NCI-H2029 treated with DMSO at 0.1 percent for 48 hours (cell line): Measurements from ENCODE around the gene BCR.

Experiments
- DNase-seq: peaks from one replicate; lab custom pipeline; 2025; lab: John Stamatoyannopoulos, UW

BCR gene

DNA sequence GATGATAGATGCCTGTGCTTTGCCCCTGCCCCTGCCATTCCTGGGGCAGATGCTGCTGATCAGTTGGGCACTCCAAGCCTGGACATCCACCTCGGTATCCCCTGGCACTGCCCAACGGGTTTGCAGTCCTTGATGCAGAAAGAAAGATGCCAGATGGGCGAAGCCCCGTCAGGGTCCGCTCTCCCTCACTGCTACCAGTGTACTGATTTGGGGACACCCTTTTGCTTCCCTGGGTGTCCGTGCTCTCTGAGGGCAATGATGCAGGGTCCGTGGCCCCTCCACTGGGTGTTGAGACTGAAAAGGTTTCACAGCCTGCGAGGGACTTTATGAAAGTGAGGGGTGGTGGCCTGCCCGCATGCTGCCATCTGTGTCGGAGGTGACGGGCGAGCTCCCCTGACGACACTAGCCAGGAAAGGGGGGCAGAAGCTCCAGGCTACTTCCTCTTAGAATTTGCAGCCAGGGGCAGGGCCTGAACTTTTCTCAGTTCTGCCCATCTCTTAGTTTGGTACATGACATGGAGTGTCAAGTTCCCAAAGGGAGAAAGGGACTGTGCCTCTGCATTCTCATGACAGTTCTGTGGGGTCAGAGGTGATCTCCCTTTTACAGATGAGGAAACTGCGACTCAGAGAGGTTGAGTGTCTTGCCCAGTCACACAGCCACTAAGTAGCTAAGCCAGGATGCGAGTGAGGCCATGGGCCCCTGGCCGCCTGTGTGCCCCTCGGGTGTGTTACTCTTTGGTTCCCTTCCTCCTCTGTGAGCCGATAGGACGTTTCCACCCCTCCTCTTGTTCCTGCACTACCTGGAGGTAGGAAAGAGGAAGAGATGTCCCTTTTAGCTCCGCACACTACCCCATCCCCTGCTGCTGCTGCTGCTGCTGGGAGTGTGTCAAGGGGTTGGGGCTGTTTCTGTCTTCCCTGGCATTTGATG lies 96.6 kb downstream of the BCR start:
- DNase-seq, result no peak

DNA sequence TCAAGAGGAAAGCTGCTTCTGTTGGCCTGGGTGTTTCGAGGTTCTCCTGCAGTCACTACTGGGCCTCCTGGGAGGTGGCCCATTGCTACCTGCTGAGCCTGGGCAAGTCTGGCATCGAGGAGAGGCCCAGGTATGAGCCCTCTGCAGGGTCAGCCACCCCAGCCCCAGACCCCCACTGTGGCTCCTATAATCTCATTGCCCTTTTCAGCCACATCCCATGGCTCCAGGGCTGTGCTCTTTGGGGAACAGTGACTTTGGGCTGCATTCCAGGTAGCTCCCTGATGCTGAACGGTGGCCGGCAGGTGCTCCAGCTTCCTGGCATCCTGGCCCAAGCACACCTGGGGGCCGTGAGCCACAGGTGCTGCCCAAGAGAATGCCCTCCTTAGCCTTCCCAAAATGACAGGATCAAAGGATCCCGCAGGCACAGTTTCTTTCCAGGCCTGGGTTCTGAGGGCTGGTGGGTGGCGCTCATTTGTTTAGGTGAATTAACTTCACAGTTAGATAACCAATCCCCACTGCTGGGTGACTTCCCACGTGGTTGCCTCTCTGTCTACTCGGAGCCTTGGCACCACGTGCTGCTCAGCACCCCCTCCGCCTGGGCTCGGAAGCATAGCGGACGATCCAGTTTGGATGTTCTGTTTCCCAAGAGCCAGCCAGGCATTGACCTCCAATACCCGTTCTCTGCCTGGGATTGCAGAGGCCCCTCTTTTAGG lies 97.4 kb downstream of the BCR start:
- DNase-seq, result no peak

DNA sequence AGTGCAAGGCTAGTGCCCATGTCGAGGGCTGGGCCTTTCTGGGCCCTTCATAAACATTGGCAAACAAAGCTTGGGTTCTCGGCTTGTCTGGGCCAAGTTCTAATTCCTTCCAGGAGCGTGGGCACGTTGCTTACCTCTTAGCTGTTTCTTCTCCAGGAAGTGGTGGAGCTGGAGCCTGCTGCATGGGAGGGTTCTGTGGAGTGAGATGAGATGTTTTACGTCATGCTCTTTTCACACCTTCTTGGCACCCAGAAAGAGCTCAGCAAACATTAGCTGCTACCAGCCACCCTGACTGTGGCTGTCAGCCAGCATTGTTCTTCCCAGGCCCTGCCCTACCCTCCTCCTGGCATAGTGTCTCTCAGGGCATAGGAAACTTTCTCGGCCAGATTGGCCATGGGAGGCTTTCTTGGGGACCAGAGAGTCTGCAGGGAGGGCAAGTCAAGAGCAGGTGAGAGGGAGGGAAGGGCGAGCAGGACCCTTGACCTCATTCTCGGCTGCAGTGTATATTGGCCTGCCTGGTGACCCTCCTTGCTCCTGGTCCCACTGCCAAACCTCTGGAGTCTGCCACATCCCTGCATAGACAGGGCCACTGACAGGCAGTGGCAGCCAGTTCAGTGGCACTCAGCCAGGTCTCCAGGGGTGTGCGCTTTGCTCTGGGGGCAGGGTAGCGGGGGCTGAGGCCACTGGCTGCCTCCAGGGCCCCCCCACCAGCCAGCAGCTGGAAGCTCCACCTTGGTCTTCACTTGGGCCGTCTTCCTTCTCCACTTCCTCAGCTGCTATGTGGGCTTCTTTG lies 98.8 kb downstream of the BCR start:
- DNase-seq, result peak; percentile 78

DNA sequence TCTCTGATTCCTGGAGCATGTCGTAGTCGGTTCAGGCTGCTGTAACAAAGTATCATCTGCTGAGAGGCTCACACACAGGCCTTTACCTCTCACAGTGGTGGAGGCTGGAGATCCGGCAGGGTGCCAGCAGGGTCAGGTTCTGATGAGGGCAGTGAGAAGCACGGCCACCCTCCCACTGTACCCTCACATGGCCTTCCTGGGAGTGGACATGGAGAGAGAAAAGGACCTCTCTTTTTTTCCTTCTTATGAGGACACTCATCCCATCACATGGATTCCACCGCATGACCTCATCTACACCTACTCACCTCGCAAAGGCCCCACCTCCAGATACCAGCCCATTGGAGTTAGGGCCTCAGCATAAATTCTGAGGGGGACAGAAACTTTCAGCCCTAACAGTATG lies 99.5 kb downstream of the BCR start:
- no peak for DNase-seq

DNA sequence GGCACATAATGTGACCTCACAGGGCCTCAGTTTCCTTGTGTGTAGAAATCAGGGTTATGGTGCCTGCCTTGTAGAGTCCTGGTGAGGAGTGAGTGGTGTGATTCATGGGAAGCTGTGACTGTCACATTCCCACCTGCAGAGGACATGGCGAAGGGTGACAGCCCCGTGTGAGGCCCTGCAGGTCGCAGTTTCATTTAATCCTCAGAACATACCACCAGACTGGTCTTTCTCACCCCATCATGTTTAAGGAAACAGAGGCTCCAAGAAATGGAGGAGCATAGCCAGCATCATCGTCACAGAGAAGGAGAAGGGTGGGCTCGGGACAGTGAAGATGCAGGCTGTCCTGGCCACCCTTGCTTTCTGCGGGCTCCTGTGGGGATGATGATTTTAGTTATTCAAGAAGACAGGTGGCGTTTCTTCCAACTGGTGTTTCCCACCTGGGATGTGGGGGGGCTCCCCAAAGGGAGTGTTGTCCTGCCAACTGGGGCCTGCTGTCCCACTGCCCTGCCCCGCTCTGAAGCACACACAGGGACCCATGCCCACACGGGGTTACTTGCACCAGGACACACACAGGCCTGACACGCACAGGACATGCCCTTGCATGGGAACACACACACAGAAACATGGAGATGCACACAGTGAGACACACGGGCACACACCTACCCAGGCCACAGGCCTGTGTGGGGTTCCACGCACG lies 100.2 kb downstream of the BCR start:
- no peak for DNase-seq

DNA sequence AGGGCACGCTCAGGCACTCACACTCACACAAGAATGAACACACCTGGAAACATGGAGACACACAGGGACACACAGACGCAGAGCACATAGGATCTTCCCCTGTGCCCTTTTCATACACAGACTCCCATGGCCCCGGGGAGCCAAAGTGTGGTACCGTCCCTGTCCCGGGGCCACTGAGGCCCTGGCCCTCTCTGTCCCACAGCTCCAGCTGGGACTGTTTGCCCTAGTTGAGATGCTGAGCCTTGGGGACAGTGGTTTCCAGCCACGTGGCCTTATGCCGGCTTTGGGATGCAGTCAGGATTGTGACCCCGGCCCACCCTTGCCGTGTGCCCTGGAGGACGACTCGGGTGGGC lies 100.7 kb downstream of the BCR start:
- no peak for DNase-seq

DNA sequence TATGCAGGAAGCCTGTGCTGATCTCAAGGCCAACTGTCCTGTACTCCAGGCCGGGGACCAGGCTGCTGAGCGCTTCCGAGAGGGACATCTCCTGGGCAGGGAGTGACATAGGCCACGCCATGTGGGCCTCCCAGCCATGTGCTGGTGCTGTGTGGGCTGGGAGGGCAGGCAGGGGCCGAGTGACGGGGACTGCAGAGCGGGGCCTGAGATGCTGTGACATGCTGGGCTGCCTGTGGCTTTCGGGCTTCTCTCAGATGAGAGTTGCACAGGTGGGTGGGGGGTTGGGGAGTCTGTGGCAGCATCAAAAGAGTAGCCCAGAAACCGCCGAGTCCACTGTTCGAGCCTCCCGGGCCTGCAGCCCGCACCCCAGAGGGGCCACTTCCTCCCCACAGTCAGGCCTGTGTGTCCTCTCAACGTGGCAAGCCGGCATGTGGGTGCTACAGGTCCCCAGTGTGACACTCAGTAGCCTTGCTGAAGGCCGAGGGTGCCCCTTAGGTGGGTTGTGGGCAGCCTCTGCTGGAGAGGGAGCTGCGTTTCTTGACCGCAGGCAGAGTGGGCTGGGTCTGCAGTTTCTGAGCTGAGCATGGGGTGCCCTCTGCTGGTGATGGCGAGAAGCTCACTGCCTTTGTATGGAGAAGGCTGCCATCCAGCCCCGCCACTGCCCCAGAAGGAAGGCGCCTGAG lies 101.2 kb downstream of the BCR start:
- peak; percentile 10 for DNase-seq

DNA sequence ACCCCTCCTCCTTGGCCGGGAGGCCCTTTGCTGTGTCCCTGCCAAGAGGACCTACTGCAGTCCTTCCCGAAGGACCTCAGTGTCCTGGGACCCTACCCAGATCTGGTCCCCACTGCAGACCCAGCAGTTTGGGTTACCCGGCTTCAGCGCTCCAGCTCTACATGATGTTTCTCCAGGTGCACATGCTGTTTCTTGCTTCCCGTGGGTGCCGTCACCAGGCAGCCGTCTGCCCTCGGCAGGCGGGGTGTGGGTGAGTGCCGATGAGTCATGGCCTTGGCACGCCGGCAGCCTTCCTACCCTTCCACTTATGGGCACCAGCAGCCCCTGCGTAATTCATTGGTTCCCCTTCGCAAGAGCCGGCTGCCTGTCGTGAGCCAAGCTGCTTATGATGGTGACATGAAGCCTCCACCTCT lies 101.8 kb downstream of the BCR start:
- no peak for DNase-seq

DNA sequence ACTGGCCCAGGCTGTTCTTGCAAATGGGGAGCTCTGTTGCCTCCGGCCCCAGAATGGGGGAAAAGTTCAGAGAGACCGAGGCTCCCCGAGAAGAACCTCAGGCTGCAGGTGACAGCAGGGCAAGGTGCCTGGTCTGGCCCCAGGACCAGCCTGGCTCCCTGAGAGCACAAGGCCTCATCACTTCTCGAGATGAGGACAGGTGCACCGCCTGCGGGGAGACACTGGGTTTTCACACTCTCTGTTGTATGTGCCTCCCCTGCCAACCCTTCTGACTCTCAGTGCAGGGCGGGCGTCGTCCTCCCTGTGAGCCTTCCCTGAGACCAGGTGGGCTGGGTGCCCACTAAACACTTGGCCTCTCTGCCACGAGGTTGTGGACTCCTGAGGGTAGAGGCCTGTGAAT lies 102.2 kb downstream of the BCR start:
- DNase-seq, result no peak

DNA sequence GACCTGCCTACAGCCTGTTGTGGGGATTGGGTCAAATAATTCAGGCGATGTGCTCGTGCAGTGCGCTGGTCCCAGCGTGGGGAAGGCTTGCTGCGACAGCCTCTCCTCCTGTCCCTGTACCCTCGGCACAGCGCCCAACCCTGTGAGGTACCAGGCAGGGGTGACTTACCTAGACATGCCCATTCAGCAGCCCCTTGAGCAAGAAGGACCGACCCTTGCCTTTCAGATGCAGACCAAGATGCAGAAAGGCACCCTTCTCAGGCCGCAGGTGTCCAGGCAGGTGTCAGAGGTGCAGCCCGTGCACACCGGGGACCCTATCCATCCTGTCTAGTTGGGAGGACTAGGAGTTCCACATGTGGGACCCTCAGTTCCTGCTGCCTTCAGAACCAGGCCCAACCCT lies 102.7 kb downstream of the BCR start:
- DNase-seq, result no peak

DNA sequence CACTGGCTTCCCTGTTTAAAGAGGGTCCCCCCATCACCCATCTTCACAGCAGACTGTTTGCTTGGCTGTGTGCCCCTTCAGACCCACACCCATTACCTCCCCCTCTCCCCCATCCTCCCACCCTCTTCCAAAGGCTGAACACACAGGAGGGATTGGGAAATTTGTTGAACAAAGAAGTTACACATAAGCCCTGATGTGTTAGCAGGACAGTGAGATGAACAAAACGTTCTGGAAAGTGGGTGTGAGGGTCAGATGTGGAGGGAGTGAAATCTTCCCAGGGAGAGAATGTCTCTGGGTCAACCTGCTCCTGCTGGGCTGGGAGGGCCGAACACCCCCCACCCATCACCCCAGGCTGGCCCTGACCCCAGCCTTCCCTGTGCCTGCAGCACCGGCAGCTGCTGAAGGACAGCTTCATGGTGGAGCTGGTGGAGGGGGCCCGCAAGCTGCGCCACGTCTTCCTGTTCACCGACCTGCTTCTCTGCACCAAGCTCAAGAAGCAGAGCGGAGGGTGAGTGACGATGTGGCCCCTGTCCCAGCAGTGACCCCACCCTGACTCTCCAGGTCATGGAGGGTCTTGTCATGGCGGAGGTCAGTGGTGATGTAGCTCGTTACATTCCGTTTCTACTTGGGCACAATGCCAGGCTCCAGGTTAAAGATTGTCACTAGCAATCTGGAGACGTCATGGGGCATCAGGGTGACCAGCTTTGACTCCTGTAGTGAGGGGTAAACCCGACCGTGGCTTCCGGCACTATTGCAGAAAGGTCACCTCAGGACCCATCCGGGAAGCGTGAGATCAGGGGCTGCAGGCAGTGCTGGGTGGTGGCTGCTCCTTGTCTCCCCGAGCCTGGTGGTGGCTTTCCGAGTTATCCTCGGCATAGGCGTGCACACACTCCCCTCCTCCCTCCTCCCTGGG lies 103.5 kb downstream of the BCR start:
- DNase-seq, result no peak

DNA sequence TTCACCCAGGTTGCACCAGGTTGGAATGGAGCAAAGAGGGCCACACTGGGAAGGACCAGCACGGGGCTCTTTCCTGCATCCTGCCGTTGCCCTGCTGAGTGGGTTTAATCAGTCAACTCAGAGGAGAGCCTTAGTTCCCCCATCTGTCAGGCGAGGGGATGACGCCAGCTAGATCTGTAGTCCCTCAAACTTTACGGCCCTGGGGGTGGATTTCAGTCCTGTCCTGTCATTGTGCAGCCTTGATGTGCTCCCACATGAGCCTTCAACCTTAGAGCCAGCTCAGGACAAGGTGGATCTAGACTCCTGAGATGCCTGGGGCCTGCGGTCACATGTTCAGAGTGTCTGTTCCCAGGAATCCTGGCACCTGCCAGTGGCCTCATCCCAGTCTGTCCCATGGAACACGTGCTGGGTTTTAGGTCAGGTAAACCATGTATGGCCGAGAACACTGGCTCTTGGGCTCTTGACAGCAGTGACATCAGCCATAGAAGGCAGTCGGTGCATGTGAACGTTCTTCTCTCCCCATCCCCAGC lies 104.3 kb downstream of the BCR start:
- no peak for DNase-seq

DNA sequence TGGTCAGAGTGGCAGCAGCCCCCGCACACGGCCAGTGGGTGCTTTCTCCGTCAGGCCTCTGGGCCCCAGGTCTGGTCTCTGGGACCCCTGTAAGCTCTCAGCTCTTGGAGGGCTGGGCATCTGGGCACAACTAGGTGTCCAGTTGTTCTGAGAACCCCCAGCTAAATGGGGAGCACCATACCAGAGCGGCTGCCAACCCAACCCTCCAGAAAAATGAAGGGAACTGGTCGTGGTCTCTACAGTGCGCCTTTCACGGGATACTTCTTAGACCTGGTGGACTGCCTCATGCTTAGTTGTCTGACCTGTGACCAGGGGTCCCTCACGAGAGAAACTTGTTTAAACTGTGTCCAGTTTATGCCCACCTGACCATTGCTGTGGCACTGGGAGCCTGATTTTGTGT lies 104.9 kb downstream of the BCR start:
- no peak for DNase-seq

DNA sequence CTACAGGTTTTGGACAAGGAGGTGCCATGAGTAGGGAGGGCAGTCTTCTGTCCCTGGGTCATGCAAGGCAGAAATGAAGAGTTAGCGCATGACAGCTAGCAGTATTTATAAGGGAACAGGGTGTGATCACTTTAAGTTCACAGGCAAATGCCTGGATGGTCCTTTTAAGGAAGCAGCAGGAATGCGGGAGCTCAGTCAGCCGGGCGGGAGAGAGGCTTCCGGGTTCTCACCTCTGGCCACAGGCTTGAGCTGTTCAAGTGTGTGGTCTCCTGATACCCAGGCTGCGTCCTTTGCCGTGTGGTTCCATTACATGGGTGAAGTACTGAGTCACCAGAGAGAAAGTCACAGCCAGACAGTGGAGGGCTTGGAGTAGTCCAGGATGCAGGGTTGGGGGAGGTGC lies 105.4 kb downstream of the BCR start:
- DNase-seq, result no peak

DNA sequence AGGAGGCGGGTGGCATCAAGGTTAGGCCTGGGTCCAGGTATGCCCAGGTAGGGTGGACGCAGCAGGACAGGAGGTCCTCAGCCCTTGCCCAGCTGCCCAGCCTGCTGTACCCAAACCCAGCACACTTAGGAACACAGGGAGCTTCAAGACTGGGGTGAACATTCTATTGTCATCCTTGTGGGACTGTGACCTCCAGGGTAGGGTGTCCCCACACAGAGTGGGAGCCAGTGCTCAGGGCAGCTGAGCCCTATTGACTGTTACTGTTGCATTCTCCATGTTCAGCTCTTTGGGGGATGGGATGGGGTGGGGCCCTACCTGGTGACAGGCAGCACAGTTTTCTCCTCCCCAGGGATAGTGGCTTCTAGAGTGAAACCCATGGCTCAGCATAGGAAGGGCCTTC lies 106.0 kb downstream of the BCR start:
- no peak for DNase-seq

DNA sequence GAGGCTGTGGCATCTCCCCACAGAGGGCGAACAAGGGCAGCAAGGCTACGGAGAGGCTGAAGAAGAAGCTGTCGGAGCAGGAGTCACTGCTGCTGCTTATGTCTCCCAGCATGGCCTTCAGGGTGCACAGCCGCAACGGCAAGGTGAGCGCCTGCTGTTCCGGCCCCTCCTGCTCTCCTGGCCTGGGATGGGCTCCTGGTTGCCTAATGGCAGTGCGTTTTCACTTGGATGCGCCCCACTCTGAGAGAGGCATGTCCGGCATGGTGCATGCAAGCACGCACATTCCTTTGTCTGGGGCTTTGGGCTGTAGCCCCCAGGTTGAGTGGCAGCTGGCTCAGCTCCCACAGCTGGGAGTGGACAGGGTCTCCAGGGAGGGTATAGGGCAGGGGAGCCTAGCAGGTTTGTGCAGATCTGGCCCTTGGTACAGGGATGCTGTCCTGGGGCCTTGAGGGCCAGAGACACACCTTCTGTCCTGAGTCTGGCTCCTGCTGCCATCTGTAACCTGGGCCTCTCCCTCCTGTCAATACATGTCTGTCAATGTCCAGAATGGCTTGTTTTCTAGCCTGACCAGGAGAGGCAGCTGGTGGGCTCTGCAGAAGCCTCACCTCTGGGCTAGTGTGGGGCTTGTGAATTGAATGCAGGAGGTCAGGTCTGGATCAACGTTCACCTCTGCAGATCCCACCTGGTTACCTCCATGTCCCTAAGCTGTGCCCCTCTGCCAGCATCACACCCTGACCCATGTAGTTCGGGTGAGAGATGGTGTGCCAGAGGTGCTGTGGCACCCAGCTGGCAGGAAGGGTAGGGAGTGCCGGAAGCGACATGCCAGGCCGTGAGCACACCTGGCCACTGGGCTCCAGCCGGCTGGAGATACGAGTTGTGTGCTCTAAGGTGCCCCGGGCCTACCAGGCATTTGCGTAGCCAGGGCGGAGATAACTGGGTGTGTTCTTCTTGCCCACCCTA lies 107.1 kb downstream of the BCR start:
- no peak for DNase-seq

DNA sequence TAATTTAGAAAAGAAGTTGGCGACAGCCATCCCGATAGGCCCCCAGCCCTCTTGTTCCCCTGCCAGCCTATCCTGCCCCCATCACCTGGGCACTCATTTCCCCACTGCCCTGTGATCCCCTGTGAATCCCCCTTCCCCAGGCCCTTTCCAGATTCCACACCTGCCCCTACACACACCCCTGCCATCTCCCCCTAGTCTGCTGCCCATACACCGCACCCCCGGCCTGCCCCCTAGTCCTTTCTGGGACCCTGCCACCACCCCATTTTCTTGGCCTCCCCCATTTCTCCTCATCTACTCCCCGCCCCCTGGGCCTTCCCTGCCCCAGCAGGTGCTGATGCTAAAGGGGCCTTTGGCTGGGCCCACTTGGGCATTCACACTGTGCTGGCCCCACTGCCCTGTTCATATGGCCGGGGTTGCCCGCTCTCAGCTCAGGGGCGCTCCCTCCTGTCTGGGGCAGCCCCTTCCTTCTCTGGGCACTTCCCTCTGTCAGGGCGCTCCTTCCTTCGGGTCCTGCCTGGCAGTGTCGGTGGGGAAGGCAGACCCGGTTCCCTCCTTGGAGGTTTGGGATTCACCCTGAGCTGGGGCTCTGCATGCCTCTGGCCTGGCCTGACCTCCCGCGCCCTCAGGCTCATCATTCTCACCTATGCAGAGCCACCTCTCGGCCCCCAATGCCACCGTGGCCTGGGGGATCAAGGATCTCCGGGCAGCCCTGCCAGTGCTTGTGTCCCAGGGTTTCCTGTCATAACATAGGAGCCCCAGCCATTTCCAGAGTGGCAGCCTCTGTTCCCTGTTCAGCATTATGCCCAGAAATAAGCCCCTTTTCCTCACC lies 108.2 kb downstream of the BCR start:
- no peak for DNase-seq

DNA sequence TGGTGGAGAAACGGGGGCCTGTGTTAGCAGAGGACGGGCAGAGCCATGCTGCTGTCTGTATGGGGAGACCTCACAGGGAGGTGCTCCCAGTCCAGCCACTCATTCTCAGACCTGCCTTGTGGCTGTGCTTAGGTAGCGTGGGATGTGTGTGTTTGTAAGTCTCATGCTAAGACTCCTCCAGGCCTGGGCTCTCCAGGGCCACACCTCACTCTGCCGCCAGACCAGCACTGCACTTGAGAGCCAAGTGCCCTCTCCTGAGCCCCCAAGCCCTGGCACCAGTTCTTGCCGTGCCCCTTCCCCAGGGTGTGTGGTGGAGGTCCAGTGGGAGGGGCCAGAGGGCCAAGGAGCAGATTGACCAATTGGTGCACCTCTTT lies 108.8 kb downstream of the BCR start:
- no peak for DNase-seq
